ENCODE results near the gene SLC2A1. TPM values are rescaled to one million over a fixed set of nuclear protein-coding genes. Genes with fewer than 3 reads are reported as not detected.
A peak's percentile ranks its signal among the peaks of the same experiment; 100 is the strongest.

SLC2A1 gene
- total RNA-seq, 2 experiments from 2014 or later, result 66.6 to 93.4 TPM

DNA sequence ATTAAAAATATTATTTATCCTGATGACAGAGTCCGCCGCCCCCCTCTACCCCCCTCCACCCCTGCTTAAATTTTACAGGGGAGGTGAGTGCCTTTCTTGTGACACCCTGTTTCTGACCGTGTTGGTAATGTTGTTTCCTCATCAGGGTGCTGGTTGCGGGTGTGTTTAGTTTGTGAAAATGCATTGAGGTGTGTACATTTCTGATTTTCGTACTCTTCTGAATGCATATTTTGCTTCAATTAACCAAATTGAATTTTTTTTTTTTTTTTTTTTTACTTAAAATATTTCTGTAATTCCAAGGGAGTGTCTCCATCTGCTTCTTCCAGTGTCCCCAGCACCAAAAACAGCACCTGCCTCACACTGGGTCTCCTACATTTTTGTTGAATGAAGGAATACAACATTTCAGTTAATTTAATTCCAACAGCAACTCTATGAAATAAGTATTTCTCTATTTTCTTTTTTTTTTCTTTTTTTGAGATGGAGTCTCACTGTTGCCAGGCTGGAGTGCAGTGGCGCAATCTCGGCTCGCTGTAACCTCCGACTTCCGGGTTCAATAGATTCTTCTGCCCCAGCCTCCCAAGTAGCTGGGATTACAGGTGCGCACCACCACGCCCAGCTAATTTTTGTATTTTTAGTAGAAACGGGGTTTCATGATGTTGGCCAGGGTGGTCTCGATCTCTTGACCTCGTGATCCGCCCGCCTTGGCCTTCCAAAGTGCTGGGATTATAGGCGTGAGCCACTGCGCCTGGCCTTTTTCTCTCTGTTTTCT lies 5.6 kb upstream of the SLC2A1 start:
- 0 out of 2 replicates have a peak overlapping the region, but pooled peaks have one; percentile 27 for H3K4me2 ChIP-seq (ENCODE audit: low read length)
- peaks cover 44% of the 10 kb centered on the region for H3K4me1 ChIP-seq (ENCODE audit: insufficient read depth, low read length, poor library complexity, severe bottlenecking)
- H4K20me1 ChIP-seq (ENCODE audit: insufficient read depth, low read length), result no peaks in the 10 kb centered on the region
- H3K79me2 ChIP-seq (ENCODE audit: insufficient read depth, low read depth, low read length), result no peaks in the 10 kb centered on the region
- H3K4me3 ChIP-seq (ENCODE audit: low read depth, low read length, poor library complexity, severe bottlenecking), result no peak overlapping the region
- H3K9me2 ChIP-seq (ENCODE audit: insufficient read depth, low read length), result no peaks in the 10 kb centered on the region
- no peak for DNase-seq (ENCODE audit: low spot score)
- ChIA-PET POLR2A (no interaction called here), CTCF (ENCODE audit: unreplicated experiment) (no interaction called here)
- TF ChIP-seq, protein P1, sequence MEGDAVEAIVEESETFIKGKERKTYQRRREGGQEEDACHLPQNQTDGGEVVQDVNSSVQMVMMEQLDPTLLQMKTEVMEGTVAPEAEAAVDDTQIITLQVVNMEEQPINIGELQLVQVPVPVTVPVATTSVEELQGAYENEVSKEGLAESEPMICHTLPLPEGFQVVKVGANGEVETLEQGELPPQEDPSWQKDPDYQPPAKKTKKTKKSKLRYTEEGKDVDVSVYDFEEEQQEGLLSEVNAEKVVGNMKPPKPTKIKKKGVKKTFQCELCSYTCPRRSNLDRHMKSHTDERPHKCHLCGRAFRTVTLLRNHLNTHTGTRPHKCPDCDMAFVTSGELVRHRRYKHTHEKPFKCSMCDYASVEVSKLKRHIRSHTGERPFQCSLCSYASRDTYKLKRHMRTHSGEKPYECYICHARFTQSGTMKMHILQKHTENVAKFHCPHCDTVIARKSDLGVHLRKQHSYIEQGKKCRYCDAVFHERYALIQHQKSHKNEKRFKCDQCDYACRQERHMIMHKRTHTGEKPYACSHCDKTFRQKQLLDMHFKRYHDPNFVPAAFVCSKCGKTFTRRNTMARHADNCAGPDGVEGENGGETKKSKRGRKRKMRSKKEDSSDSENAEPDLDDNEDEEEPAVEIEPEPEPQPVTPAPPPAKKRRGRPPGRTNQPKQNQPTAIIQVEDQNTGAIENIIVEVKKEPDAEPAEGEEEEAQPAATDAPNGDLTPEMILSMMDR (conservative IDR thresholded peaks at IDR 0.05; ENCODE audit: low read length), result no peak
- no peak for TF ChIP-seq EZH2phosphoT487 (IDR thresholded peaks at IDR 0.05; ENCODE audit: borderline replicate concordance, low read depth, low read length)
- H3K9me3 ChIP-seq (ENCODE audit: low read length), result no peaks in the 10 kb centered on the region
- intact Hi-C loops (cut with micrococcal nuclease; ENCODE audit: unreplicated experiment), result no loop called here
- H2AFZ ChIP-seq (ENCODE audit: low read length), result no peak overlapping the region
- no peaks in the 10 kb centered on the region for H3K36me3 ChIP-seq (ENCODE audit: insufficient read depth, low read length)
- no TSS peak for BruUV-seq (replicated peaks)
- no peak overlapping the region for H3K27ac ChIP-seq (ENCODE audit: low read depth, low read length, poor library complexity, severe bottlenecking)

DNA sequence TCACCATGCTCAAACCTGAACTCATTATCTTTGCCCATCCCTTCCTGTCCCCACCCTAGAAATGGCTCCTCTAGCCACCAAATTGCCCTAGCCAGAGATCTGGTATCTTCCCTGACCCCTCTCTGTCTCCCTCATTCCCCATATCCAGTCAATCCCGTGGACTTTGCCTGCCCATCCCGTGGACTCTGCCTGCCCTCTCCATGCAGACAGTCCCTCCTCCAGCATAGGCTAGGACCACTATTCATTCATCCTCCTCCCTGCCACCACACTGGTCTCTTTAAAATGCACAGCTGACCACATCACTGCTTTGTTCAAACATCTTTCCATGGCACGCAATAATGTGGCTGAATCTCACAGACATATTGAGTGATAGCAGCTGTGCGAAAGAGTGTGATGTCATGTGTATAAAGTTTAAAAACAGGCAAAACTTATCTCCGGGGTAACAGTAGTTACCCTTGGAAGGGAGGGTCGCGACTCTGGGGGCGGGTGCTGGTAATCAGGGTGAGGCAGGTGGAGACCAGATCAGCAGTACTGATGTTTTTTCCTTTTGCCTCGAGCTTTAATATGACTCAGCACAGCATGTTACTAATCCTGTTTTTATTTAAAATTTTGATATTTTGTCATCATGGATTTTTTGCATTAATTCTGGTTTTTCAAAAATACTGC lies 4.8 kb upstream of the SLC2A1 start:
- Histone ChIP-seq H3K9me2 (ENCODE audit: insufficient read depth, low read length) (no peaks in the 10 kb centered on the region), H3K9me3 (ENCODE audit: low read length) (no peaks in the 10 kb centered on the region), H2AFZ (ENCODE audit: low read length) (no peak overlapping the region), H3K27ac (ENCODE audit: low read depth, low read length, poor library complexity, severe bottlenecking) (no peak overlapping the region), H3K4me1 (ENCODE audit: insufficient read depth, low read length, poor library complexity, severe bottlenecking) (peaks cover 46% of the 10 kb centered on the region), H3K4me3 (ENCODE audit: low read depth, low read length, poor library complexity, severe bottlenecking) (no peak overlapping the region), H3K4me2 (ENCODE audit: low read length) (peak overlapping the region; percentile 27; the same call in 1 of the 2 replicates), H4K20me1 (ENCODE audit: insufficient read depth, low read length) (no peaks in the 10 kb centered on the region), H3K36me3 (ENCODE audit: insufficient read depth, low read length) (no peaks in the 10 kb centered on the region), H3K79me2 (ENCODE audit: insufficient read depth, low read depth, low read length) (peaks cover 1% of the 10 kb centered on the region; the same call in 1 of the 2 replicates)
- ChIA-PET POLR2A (interaction anchor here (1.1 kb wide), 1 partner anchor 35 kb away, joined by 3 read pairs; no protein-coding TSS in a partner anchor), CTCF (ENCODE audit: unreplicated experiment) (no interaction called here)
- no TSS peak for BruUV-seq (replicated peaks)
- no peak for DNase-seq (ENCODE audit: low spot score)
- intact Hi-C loops (cut with micrococcal nuclease; ENCODE audit: unreplicated experiment), result no loop called here
- no peak for TF ChIP-seq EZH2phosphoT487 (IDR thresholded peaks at IDR 0.05; ENCODE audit: borderline replicate concordance, low read depth, low read length)
- TF ChIP-seq, protein P1 (conservative IDR thresholded peaks at IDR 0.05; ENCODE audit: low read length), result no peak

All from OCI-LY7 (cell line).